Measurements from ENCODE around the gene U2AF1L4. TPM values are rescaled to one million over a fixed set of nuclear protein-coding genes. Genes with fewer than 3 reads are reported as not detected.

Gene U2AF1L4
- total RNA-seq, 4 donors from 2014 or later: 14.8 to 30.5 (median 19.7) TPM

DNA sequence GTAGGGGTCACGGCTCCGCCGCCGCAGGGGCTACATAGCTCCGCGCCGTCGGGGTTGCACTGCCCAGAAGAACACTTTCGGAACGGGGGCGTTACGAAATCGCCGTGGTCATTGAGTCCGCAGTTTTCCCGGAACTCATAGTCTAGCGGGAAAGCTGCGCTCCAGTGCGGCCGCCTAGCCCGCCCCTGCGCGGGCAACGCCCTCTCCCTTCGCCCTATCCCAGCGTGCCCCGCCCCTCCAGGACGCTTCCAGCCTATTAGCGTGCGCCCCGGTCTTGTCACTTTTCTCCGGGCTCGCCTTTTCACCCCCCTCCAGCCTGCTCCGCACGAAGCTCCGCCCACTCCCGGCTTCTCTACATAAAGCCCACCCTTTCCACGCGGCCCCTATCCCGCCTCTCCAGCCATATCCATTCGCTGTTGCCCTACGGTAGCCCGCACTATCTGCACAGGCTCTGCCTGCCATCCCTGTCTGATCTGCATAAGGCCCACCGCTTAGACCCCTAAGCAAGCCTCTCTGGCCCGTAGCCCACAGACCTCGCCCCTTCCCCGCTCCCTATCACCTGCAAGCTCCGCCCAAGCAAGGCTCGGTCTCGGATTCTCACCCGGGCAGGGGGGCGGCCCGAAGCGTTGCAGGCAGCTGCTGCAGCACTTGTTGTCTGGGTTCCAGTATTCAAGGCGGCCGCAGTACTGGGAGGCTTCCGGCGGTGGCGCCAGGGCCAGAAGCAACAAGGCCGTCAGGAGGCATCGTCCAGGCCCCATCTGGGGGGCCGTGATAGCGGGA is 4.6 kb downstream of the U2AF1L4 start:
- TF ChIP-seq CTCF (IDR thresholded peaks at IDR 0.05; ENCODE audit: low read depth): no peak

GRCh38 chr19:35740108-35740422 is 5.2 kb downstream of the U2AF1L4 start:
- no peak for TF ChIP-seq CTCF (IDR thresholded peaks at IDR 0.05; ENCODE audit: low read depth)

- TF ChIP-seq CTCF (IDR thresholded peaks at IDR 0.05; ENCODE audit: low read depth): no peak
These were observed 5.7 kb downstream of the U2AF1L4 start for GRCh38 chr19:35739275-35740107.

GRCh38 chr19:35738887-35739229 is 6.4 kb downstream of the U2AF1L4 start:
- TF ChIP-seq CTCF (IDR thresholded peaks at IDR 0.05; ENCODE audit: low read depth): no peak

DNA sequence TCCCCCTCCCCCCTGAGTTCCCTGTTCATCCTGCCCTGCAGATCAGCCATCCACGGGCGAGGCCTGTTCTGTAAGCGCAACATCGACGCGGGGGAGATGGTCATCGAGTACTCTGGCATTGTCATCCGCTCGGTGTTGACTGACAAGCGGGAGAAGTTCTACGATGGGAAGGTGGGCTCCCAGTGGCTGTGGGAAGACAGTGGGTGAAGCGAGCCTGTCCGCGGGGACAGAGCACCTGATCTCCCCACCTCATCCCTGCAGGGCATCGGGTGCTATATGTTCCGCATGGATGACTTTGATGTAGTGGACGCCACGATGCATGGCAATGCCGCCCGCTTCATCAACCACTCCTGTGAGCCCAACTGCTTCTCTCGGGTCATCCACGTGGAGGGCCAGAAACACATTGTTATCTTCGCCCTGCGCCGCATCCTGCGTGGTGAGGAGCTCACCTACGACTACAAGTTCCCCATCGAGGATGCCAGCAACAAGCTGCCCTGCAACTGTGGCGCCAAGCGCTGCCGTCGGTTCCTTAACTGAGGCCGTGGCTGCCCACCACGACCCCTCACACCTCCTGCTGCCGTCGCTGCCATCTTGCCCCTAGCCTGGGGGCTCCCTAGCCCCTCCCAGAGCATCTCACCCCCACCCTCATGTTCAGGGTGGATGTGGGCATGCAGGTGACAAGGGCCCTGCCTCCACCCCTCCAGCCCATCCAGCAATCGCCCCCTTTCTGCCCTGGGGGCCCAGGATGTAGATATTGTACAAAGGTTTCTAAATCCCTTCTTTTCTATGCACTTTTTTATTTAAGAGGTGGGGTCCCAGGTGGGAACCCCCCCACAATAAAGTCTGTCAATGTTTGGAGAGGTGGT is 7.0 kb downstream of the U2AF1L4 start:
- no peak for TF ChIP-seq CTCF (IDR thresholded peaks at IDR 0.05; ENCODE audit: low read depth)

GRCh38 chr19:35736913-35737886 is 8.0 kb downstream of the U2AF1L4 start:
- no peak for TF ChIP-seq CTCF (IDR thresholded peaks at IDR 0.05; ENCODE audit: low read depth)
